GM19035 (cell line): ENCODE measurements around the gene PPP2R3B.
"Not testable (repeated sequence)": the region's sequence is repeated elsewhere in the genome, so short reads cannot be mapped to it uniquely, and the experiment has no call there.

Experiments used
- ATAC-seq: cut with Tn5 transposase; IDR thresholded peaks from one replicate; pipeline ENCODE4 v1.9.1; 2021; ENCODE audit not compliant: unreplicated experiment

Gene PPP2R3B

GRCh38 chrX:324664-325063 is 62.0 kb downstream of the PPP2R3B start:
- not testable (repeated sequence) for ATAC-seq

- ATAC-seq = no peak
Measured at GRCh38 chrX:323721-324628, 62.7 kb downstream of the PPP2R3B start.

GRCh38 chrX:320126-320783 is 66.5 kb downstream of the PPP2R3B start:
- ATAC-seq = no peak

- no peak for ATAC-seq
Measured at GRCh38 chrX:319579-320125, 67.1 kb downstream of the PPP2R3B start.

- ATAC-seq = peak; percentile 85
Measured at GRCh38 chrX:318739-319578, 67.7 kb downstream of the PPP2R3B start, which contains the start of gene GTPBP6. TSS of gene GTPBP6 (minus strand) at chrX:318796. CDS start at chrX:318787, 9 bp downstream.

GRCh38 chrX:318068-318738 is 68.5 kb downstream of the PPP2R3B start:
- peak; percentile 49 for ATAC-seq

- ATAC-seq = no peak
Measured at GRCh38 chrX:317424-318067, 69.2 kb downstream of the PPP2R3B start.

GRCh38 chrX:316351-317325 is 70.1 kb downstream of the PPP2R3B start:
- ATAC-seq = no peak

- no peak for ATAC-seq
Measured at GRCh38 chrX:314781-315595, 71.7 kb downstream of the PPP2R3B start.

- ATAC-seq = no peak
Measured at GRCh38 chrX:314049-314448, 72.7 kb downstream of the PPP2R3B start.

- ATAC-seq = no peak
Measured at GRCh38 chrX:313546-313945, 73.2 kb downstream of the PPP2R3B start.

GRCh38 chrX:312621-313331 is 73.9 kb downstream of the PPP2R3B start:
- ATAC-seq = no peak

GRCh38 chrX:311156-312129 is 75.3 kb downstream of the PPP2R3B start:
- no peak for ATAC-seq

GRCh38 chrX:310621-311155 is 76.0 kb downstream of the PPP2R3B start:
- no peak for ATAC-seq

GRCh38 chrX:308821-309520 is 77.7 kb downstream of the PPP2R3B start:
- ATAC-seq = no peak
